Measurements from ENCODE around the gene TCTA.

GRCh38 chr3:49385617-49386016 lies 26.6 kb upstream of the TCTA start:
- TF ChIP-seq CTCF (IDR thresholded peaks at IDR 0.05; ENCODE audit: low read depth, low read length, poor library complexity, severe bottlenecking) (no peak), EZH2phosphoT487 (IDR thresholded peaks at IDR 0.05; ENCODE audit: borderline replicate concordance, low read length) (no peak)
